Activated CD8-positive, alpha-beta memory T cell treated with anti-CD3 and anti-CD28 coated beads, Interleukin-2, amount 50 U/mL, for 24 hours (primary cell): Measurements from ENCODE around the gene ING3.

Experiments
- DNase-seq: peaks from one replicate; pipeline ENCODE4 v3.0.0-alpha.2; 2020; ENCODE audit errors: extremely low read depth

The ING3 gene

GRCh38 chr7:120950539-120951308 is at the start of gene ING3:
ING3 (plus strand) TSS chr7:120950777; CDS start chr7:120950897, 120 bp downstream.
- DNase-seq = peak; percentile 92

- DNase-seq = no peak
Measured at GRCh38 chr7:120915314-120916105, 35.1 kb upstream of the ING3 start.

- no peak for DNase-seq
Measured at GRCh38 chr7:120916121-120916520, 34.5 kb upstream of the ING3 start.

GRCh38 chr7:120916538-120916937 is 34.0 kb upstream of the ING3 start:
- no peak for DNase-seq

- no peak for DNase-seq
Measured at GRCh38 chr7:120919466-120919865, 31.1 kb upstream of the ING3 start.

- no peak for DNase-seq
Measured at GRCh38 chr7:120920034-120920433, 30.5 kb upstream of the ING3 start.

GRCh38 chr7:120920591-120921274 is 29.8 kb upstream of the ING3 start:
- DNase-seq = no peak

GRCh38 chr7:120924837-120925236 is 25.7 kb upstream of the ING3 start:
- no peak for DNase-seq

GRCh38 chr7:120925392-120925791 is 25.2 kb upstream of the ING3 start:
- no peak for DNase-seq

GRCh38 chr7:120926943-120927346 is 23.6 kb upstream of the ING3 start:
- DNase-seq = no peak

GRCh38 chr7:120927454-120928103 is 23.0 kb upstream of the ING3 start:
- no peak for DNase-seq

- no peak for DNase-seq
Measured at GRCh38 chr7:120931243-120931642, 19.3 kb upstream of the ING3 start.

GRCh38 chr7:120933475-120933874 is 17.1 kb upstream of the ING3 start:
- DNase-seq = no peak

GRCh38 chr7:120939345-120939744 is 11.2 kb upstream of the ING3 start:
- no peak for DNase-seq

GRCh38 chr7:120941064-120941463 is 9.5 kb upstream of the ING3 start:
- DNase-seq = no peak

- no peak for DNase-seq
Measured at GRCh38 chr7:120941856-120942255, 8.7 kb upstream of the ING3 start.

- DNase-seq = no peak
Measured at GRCh38 chr7:120942861-120943260, 7.7 kb upstream of the ING3 start.

- DNase-seq = no peak
Measured at GRCh38 chr7:120944826-120945562, 5.6 kb upstream of the ING3 start.

- DNase-seq = no peak
Measured at GRCh38 chr7:120947980-120948379, 2.6 kb upstream of the ING3 start.

GRCh38 chr7:120949393-120949911 is 1.1 kb upstream of the ING3 start:
- no peak for DNase-seq

- DNase-seq = no peak
Measured at GRCh38 chr7:120949998-120950538, 509 bp upstream of the ING3 start.
